ENCODE results near the gene NET1.

DNA sequence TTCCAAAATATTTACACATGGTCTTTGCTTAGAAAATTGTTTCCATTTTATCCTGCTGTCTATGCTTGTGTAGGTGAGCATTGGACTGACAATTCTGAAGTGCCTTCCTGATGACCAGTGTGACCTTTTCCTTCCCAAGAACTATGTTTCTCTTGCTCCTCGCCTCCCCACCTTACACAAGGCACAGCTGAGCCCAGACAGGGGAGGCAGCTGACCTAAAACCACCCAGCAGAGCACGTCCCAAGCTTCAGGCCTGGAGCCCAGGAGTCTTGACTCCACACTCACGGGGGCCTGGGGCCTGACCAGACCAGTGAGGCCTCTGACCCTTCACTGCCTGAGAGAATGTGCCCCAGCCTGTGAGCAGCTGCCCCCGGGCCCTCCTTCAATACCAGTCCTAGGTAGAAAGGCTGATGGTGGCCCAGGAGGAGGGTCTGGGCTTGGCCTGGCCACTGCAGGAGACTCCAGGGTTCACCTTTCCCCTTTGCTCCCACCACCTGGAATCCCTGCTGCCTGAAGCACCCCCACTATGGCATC lies 80.0 kb downstream of the NET1 start:
- TF ChIP-seq, protein P1, sequence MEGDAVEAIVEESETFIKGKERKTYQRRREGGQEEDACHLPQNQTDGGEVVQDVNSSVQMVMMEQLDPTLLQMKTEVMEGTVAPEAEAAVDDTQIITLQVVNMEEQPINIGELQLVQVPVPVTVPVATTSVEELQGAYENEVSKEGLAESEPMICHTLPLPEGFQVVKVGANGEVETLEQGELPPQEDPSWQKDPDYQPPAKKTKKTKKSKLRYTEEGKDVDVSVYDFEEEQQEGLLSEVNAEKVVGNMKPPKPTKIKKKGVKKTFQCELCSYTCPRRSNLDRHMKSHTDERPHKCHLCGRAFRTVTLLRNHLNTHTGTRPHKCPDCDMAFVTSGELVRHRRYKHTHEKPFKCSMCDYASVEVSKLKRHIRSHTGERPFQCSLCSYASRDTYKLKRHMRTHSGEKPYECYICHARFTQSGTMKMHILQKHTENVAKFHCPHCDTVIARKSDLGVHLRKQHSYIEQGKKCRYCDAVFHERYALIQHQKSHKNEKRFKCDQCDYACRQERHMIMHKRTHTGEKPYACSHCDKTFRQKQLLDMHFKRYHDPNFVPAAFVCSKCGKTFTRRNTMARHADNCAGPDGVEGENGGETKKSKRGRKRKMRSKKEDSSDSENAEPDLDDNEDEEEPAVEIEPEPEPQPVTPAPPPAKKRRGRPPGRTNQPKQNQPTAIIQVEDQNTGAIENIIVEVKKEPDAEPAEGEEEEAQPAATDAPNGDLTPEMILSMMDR (IDR thresholded peaks at IDR 0.05): no peak
- TF ChIP-seq POLR2A (IDR thresholded peaks at IDR 0.05): no peak

Data from thyroid gland (tissue), 4 donors.